Thymus (tissue), 11 donors: Measurements from ENCODE around the gene PCDHA4. TPM values are rescaled to one million over a fixed set of nuclear protein-coding genes. Genes with fewer than 3 reads are reported as not detected.
"Not testable (repeated sequence)": the region's sequence is repeated elsewhere in the genome, so short reads cannot be mapped to it uniquely, and the experiment has no call there.

ENCODE experiments used
- DNase-seq, 9 donors: peaks; one replicate each; pipeline ENCODE4 v3.0.0-alpha.2; 2013; ENCODE audit warnings: low spot score in 9 of 9, low read depth in 6 of 9, missing footprints in 1 of 9
- H3K27ac ChIP-seq, 2 donors: one replicate each; pipeline ENCODE4 v1.5.1; 2013; ENCODE audit warnings: control low read depth in 1 of 2, low read depth in 1 of 2, low read length in 1 of 2, mild to moderate bottlenecking in 1 of 2, moderate library complexity in 1 of 2
- H3K27me3 ChIP-seq, 2 donors: one replicate each; pipeline ENCODE4 v1.5.1; 2013; ENCODE audit warnings: low read length in 1 of 2; ENCODE audit not compliant: control insufficient read depth in 2 of 2, insufficient read depth in 1 of 2
- H3K36me3 ChIP-seq, 2 donors: one replicate each; pipeline ENCODE4 v1.5.1; 2013; ENCODE audit warnings: low read length in 1 of 2, mild to moderate bottlenecking in 1 of 2, moderate library complexity in 1 of 2; ENCODE audit not compliant: control insufficient read depth in 2 of 2, insufficient read depth in 2 of 2
- H3K4me1 ChIP-seq, 2 donors: one replicate each; pipeline ENCODE4 v1.5.1; 2013; ENCODE audit warnings: low read length in 2 of 2; ENCODE audit not compliant: control insufficient read depth in 2 of 2, insufficient read depth in 2 of 2
- H3K4me3 ChIP-seq, 2 donors: one replicate each; pipeline ENCODE4 v1.5.1; 2013; ENCODE audit warnings: low read length in 2 of 2, control low read depth in 1 of 2, mild to moderate bottlenecking in 1 of 2
- H3K9me3 ChIP-seq, 2 donors: one replicate each; pipeline ENCODE4 v1.5.1; 2013; ENCODE audit warnings: low read length in 1 of 2, mild to moderate bottlenecking in 1 of 2; ENCODE audit not compliant: control insufficient read depth in 2 of 2, insufficient read depth in 1 of 2
- WGBS: extraction: QIAGEN DNeasy Blood & Tissue Kit; methylation state at CpG from one replicate; pipeline ENCODE4 v1.1.7; 2013; 5-methylcytosine and 5-hydroxymethylcytosine counted together
- polyA plus RNA-seq: library from polyadenylated mRNA; stranded (reverse); fragments of 200-250 nt; gene quantifications from one replicate; pipeline ENCODE4 v1.2.3, GENCODE V29; 2013
- total RNA-seq: library from RNA; stranded (reverse); fragments of 120-200 nt; gene quantifications from one replicate; pipeline ENCODE4 v1.2.4, GENCODE V29; 2013
- donor health status: healthy.

The PCDHA4 gene
- total and polyA plus RNA-seq, 2 donors, result 0.05 TPM

GRCh38 chr5:140791089-140791488, 15.8 kb upstream of the PCDHA4 start:
- H3K36me3 ChIP-seq, result no peaks in the 10 kb centered on the region
- H3K27me3 ChIP-seq, result peaks cover 0 to 18% of the 10 kb centered on the region in 2 donors
- no peak for DNase-seq
- peaks cover 11 to 30% of the 10 kb centered on the region in 2 donors for H3K9me3 ChIP-seq
- H3K4me1 ChIP-seq, result no peaks in the 10 kb centered on the region
- no peak overlapping the region for H3K27ac ChIP-seq
- no peak overlapping the region for H3K4me3 ChIP-seq
- 44% methylated on average over 2 of the region's 2 CpGs for WGBS

- Histone ChIP-seq H3K27ac (no peak within 1 kb of the TSS), H3K36me3 (no peaks in the 10 kb centered on the region), H3K4me1 (no peaks in the 10 kb centered on the region), H3K4me3 (no peak within 1 kb of the TSS), H3K27me3 (peaks cover 0 to 6% of the 10 kb centered on the region in 2 donors), H3K9me3 (peaks cover 8 to 19% of the 10 kb centered on the region in 2 donors)
- DNase-seq, result no peak
- WGBS, result 28% methylated on average over 27 of the region's 27 CpGs
Observed at GRCh38 chr5:140794595-140795258, 12.1 kb upstream of the PCDHA4 start, which contains the start of gene PCDHA2. TSS of gene PCDHA2 (plus strand) at chr5:140794852.

- no peak overlapping the region for H3K27ac ChIP-seq
- H3K4me3 ChIP-seq, result no peak overlapping the region
- no peaks in the 10 kb centered on the region for H3K36me3 ChIP-seq
- 31% methylated on average over 15 of the region's 15 CpGs for WGBS
- peaks cover 8 to 19% of the 10 kb centered on the region in 2 donors for H3K9me3 ChIP-seq
- no peaks in the 10 kb centered on the region for H3K4me1 ChIP-seq
- no peak for DNase-seq
- peaks cover 0 to 6% of the 10 kb centered on the region in 2 donors for H3K27me3 ChIP-seq
Observed at GRCh38 chr5:140795259-140795641, 11.6 kb upstream of the PCDHA4 start.

GRCh38 chr5:140796072-140796717, 10.7 kb upstream of the PCDHA4 start:
- H3K4me1 ChIP-seq, H3K27me3 ChIP-seq, H3K4me3 ChIP-seq, H3K27ac ChIP-seq, H3K36me3 ChIP-seq, DNase-seq: not testable (repeated sequence)
- 64% methylated on average over 72 of the region's 72 CpGs for WGBS
- H3K9me3 ChIP-seq, result peaks cover 8 to 21% of the 10 kb centered on the region in 2 donors

GRCh38 chr5:140796718-140797095, 10.2 kb upstream of the PCDHA4 start:
- H3K27me3 ChIP-seq, result peaks cover 0 to 6% of the 10 kb centered on the region in 2 donors
- H3K36me3 ChIP-seq, result no peaks in the 10 kb centered on the region
- no peak overlapping the region for H3K4me3 ChIP-seq
- H3K9me3 ChIP-seq, result peaks cover 8 to 24% of the 10 kb centered on the region in 2 donors
- 63% methylated on average over 39 of the region's 39 CpGs for WGBS
- H3K4me1 ChIP-seq, result no peaks in the 10 kb centered on the region
- DNase-seq, result no peak
- H3K27ac ChIP-seq, result no peak overlapping the region

- H3K36me3 ChIP-seq, result no peaks in the 10 kb centered on the region
- no peak for DNase-seq
- H3K27ac ChIP-seq, result no peak within 1 kb of the TSS
- H3K4me1 ChIP-seq, result no peaks in the 10 kb centered on the region
- peaks cover 0 to 9% of the 10 kb centered on the region in 2 donors for H3K27me3 ChIP-seq
- WGBS, result 32% methylated on average over 29 of the region's 29 CpGs
- peaks cover 11 to 30% of the 10 kb centered on the region in 2 donors for H3K9me3 ChIP-seq
- H3K4me3 ChIP-seq, result no peak within 1 kb of the TSS
Observed at GRCh38 chr5:140800816-140801493, 5.9 kb upstream of the PCDHA4 start, which contains the start of gene PCDHA3. TSS of gene PCDHA3 (plus strand) at chr5:140801057.

- no peak for DNase-seq
Observed at GRCh38 chr5:140801494-140801841, 5.4 kb upstream of the PCDHA4 start.

GRCh38 chr5:140802381-140802780, 4.5 kb upstream of the PCDHA4 start:
- H3K27me3 ChIP-seq, H3K36me3 ChIP-seq, H3K4me1 ChIP-seq, H3K4me3 ChIP-seq, H3K27ac ChIP-seq, DNase-seq: not testable (repeated sequence)
- 64% methylated on average over 45 of the region's 45 CpGs for WGBS
- peaks cover 5 to 22% of the 10 kb centered on the region in 2 donors for H3K9me3 ChIP-seq

More at GRCh38 chr5:140801494-140801841, 5.4 kb upstream of the PCDHA4 start:
- Histone ChIP-seq H3K36me3 (no peaks in the 10 kb centered on the region), H3K27ac (no peak overlapping the region), H3K9me3 (peaks cover 8 to 25% of the 10 kb centered on the region in 2 donors), H3K27me3 (peaks cover 0 to 9% of the 10 kb centered on the region in 2 donors), H3K4me1 (no peaks in the 10 kb centered on the region), H3K4me3 (no peak overlapping the region)
- 22% methylated on average over 16 of the region's 16 CpGs for WGBS

- H3K4me1 ChIP-seq, result no peaks in the 10 kb centered on the region
- WGBS, result 58% methylated on average over 53 of the region's 53 CpGs
- peaks cover 5 to 26% of the 10 kb centered on the region in 2 donors for H3K9me3 ChIP-seq
- no peak for DNase-seq
- no peak overlapping the region for H3K4me3 ChIP-seq
- H3K36me3 ChIP-seq, result no peaks in the 10 kb centered on the region
- peaks cover 0 to 9% of the 10 kb centered on the region in 2 donors for H3K27me3 ChIP-seq
- H3K27ac ChIP-seq, result no peak overlapping the region
Observed at GRCh38 chr5:140802781-140803271, 4.0 kb upstream of the PCDHA4 start.
